Measurements from ENCODE around the gene CARMIL3.
A peak's percentile ranks its signal among the peaks of the same experiment; 100 is the strongest.

Gene CARMIL3

GRCh38 chr14:24060984-24061913, 9.4 kb downstream of the CARMIL3 start:
- DNase-seq (ENCODE audit: low spot score), result no peak

DNA sequence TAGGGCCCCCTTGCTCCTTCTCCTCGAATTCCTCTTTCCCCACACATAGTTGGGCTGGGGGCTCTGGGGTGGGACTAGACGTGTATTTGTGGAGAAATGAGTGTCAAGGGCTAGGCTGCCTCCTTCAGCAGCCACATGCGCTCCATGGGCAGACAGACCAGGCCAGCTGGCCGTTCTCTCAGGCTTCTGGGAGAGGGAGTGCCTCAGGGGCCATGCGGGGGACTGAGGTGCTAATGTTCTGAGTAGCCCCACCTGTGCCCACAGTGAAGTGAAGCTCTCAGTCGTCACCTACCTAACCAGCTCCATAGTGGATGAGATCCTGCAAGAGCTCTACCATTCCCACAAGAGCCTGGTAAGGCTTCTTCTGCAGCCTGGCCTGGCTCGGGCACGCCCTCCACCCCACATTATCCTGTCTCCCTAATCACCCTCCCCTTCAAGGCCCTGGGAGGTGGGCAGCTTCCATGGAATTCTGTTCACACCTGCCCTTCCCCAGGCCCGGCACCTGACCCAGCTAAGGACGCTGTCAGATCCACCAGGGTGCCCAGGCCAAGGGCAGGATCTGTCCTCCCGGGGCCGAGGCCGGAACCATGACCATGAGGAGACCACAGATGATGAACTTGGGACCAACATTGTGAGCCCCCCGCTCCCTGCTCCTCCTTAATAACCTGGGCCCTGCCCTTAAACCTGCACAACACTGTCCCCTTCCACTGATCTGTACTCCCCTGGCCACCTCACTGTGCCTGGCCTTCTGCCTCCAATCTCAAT, 10.6 kb downstream of the CARMIL3 start:
- no peak for DNase-seq (ENCODE audit: low spot score)

DNA sequence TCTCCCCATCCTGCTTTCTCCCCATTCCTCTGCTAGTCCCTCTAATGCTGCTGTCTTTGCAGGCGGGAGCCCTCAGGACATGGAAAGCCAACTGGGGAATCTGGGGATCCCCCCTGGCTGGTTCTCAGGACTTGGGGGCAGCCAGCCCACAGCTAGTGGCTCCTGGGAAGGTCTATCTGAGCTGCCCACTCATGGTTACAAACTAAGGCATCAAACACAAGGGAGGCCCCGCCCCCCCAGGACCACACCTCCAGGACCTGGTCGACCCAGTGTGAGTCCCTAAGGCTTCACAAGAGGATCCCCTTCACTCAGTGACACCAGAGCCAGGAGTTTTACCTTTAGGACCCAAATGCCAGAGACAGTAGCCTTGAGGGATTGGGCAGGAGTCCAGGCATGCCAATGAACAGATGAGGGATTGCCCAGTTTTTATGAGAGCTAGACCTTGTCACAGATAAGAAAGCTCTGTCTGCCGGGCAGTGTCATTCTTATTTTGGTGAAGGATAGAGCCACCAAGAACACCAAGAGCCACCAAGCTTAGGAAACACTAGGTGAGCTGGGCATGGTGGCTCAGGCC, 11.5 kb downstream of the CARMIL3 start:
- DNase-seq (ENCODE audit: low spot score), result no peak

- peak; percentile 34 for DNase-seq (ENCODE audit: low spot score)
These were observed 12.4 kb downstream of the CARMIL3 start for GRCh38 chr14:24064091-24064795.

DNA sequence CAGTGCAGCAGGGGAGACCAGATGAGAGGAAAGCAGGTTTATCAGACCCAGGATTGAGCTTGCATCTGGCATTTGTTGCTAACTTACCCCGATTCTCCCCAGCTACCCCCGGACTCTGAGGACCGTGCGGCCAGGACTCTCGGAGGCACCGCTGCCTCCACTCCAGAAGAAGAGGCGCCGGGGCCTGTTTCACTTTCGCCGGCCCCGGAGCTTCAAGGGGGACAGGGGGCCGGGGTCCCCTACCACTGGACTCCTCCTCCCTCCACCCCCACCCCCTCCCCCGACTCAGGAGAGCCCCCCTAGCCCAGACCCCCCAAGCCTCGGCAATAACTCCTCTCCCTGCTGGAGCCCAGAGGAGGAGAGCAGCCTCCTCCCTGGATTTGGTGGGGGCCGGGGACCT, 13.0 kb downstream of the CARMIL3 start:
- DNase-seq (ENCODE audit: low spot score), result no peak

DNA sequence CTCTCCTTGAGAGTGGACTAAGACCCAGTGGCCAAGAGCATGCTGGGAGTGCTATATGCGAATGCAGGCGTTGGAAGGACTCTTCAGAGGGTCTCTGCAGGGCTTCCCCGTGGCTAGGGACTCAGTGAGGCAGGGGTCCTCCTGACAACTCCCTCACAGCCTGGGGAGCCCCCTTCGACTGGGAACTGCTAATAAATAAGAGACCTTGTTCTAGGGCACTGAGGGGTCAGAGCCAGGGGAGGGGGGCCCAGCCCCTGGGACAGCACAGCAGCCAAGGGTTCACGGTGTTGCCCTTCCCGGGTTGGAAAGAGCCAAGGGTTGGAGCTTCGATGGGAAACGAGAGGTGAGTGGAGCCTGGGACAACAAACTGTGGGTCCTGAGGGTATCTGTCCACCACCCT, 13.6 kb downstream of the CARMIL3 start:
- no peak for DNase-seq (ENCODE audit: low spot score)

- no peak for DNase-seq (ENCODE audit: low spot score)
These were observed 14.8 kb downstream of the CARMIL3 start for GRCh38 chr14:24066496-24067132.

DNA sequence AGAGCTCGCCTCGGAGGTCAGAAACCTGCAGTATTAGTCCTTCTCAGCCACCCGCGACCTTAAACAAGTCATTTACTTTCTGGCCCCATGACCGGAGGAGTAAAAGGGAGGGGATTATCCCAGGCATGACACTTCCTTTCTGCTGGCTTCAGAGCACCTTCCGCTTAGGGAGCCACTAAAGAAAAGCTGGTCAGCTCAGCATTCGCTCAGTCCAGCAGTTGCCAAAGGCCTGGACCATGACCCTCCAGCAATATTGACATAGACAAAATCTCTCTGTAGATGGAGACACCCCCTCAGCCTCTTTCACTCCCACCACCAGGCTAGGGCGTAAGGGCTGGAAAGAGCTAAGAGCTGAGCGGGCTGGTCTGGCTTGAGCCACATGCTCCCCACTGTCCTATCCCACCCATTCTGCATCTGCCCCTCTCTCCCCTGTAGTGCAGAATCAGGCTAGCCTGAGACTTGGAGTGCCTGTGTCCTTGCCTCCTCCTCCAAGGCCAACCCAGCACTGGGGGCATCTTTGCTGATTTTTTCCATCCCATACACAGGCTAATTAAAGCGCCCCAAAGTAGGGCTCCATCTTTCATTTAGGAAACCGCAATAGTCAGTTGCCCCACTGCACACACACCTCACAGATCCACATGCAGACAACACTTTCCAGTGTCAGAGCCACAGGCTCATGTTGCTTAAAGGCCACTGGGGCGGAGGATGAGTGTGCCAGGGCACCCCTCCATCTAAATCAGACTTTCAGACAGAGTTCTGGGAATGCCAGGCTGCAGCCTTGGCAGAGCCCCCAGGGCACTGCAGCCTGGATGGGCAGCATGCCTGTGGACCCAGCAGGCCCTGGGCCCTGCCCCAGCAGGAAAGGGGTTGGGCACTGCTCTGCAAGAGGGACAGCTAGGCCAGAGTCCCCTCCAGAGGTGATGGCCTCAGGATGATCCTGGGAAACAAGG, 15.6 kb downstream of the CARMIL3 start:
- no peak for DNase-seq (ENCODE audit: low spot score)

- no peak for DNase-seq (ENCODE audit: low spot score)
These were observed 17.1 kb downstream of the CARMIL3 start for GRCh38 chr14:24068711-24069410.

DNA sequence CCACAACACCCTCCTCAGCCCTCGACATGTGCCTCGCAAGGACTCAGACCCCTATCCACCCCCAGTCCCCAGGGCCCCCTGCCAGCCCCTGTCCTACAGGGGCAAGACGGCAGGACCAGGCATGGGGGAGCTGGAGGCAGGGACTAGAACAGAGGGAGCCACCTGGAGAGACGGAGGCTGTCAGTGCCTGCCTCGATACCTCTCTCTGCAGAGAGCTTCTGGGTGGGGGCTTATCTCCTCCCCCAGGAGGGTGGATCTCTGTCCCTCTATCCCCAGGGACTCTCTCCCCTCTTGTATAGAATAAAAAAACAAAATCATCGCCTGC, 17.6 kb downstream of the CARMIL3 start:
- DNase-seq (ENCODE audit: low spot score), result no peak

DNA sequence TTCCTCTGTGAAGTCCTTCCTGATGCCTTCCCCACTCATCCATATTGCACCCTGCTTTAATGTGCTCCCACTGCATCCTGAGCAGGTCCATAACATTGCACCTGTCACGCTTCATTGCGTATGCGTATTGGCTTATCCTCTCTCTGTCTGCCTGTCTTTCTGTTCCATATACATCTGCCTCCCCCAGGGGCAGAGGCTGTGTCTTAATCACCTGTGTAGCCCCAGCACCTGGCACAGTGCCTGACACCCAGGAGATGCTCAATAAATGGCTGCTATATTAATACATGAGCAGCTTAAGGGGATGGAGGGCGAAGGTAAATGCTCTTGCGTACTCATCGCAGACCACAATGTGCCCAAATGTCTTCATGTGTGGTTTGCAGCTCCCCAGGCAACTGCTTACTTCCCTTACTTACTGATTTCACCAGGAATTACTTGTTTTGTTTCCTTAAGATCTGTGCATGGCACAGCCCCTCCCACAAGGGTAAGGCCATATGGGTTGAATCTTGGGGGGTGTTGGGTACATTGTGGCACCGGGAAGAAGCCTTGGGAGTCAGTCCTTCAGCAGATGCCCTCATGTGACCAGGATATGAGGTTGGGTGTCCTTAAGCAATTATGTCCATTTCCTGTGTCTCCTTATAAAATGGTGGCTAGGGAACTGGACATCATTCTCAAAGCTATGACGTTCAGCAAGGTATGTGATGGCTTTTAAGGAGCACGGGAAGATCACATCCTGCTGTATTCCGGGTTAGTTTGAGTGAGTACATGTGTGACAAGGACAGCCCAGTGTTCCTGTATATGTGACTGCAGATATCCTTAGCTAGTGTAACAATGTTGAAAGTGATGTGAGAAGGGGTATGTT, 18.7 kb downstream of the CARMIL3 start:
- no peak for DNase-seq (ENCODE audit: low spot score)

- no peak for DNase-seq (ENCODE audit: low spot score)
These were observed 19.4 kb downstream of the CARMIL3 start, which contains the start of gene CPNE6 for GRCh38 chr14:24071144-24071697. Gene CPNE6, plus strand, starts transcription at chr14:24071562. Its CDS starts 1,375 bp downstream, at chr14:24072937.

DNA sequence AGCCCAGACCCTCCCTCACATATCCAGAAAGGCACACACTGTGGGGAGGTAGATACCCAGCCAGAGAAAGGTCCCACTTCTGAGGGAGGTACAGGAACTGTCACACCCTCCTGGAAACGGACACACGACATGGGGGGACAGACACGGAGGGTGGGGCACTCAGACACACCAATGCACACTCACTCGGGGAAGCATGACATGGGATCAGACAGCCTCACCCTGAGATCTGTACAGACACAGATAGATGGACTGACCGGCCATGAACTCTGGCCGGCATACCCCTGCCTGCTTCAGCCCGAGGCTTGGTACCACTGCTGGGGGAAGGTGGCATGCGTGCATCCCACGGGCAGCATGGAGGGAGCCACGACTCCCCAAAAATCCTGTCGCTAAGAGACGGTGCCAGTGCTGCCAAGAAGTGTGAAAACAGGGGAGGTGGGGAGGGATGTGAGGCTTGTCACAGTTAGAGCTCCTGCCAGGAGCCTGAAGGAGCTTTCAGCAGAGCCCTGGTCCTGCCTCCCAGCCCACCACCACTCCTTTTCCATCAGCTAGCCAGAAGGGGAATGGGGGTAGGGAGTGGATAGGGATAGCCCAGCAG, 20.1 kb downstream of the CARMIL3 start:
- DNase-seq (ENCODE audit: low spot score), result no peak

DNA sequence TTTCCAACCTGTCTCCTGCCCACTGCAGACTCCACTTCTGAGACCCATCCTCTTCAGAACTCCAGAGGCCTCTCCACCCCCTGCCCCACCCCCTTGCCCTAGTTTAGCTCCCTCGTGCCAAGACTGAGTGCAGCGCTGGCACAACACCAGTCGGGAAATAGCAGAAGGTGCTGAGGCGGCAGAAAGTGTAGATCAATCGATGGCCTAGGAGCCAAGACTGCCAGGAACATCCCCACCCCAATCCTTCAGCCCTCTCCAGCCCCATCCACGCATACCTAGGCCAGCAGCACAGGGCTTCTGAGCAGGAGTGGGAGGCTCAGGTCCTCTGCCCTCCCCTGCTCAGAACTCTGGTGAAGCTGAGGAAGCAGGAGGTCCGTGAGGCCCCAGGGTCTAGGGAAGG, 20.6 kb downstream of the CARMIL3 start:
- no peak for DNase-seq (ENCODE audit: low spot score)

DNA sequence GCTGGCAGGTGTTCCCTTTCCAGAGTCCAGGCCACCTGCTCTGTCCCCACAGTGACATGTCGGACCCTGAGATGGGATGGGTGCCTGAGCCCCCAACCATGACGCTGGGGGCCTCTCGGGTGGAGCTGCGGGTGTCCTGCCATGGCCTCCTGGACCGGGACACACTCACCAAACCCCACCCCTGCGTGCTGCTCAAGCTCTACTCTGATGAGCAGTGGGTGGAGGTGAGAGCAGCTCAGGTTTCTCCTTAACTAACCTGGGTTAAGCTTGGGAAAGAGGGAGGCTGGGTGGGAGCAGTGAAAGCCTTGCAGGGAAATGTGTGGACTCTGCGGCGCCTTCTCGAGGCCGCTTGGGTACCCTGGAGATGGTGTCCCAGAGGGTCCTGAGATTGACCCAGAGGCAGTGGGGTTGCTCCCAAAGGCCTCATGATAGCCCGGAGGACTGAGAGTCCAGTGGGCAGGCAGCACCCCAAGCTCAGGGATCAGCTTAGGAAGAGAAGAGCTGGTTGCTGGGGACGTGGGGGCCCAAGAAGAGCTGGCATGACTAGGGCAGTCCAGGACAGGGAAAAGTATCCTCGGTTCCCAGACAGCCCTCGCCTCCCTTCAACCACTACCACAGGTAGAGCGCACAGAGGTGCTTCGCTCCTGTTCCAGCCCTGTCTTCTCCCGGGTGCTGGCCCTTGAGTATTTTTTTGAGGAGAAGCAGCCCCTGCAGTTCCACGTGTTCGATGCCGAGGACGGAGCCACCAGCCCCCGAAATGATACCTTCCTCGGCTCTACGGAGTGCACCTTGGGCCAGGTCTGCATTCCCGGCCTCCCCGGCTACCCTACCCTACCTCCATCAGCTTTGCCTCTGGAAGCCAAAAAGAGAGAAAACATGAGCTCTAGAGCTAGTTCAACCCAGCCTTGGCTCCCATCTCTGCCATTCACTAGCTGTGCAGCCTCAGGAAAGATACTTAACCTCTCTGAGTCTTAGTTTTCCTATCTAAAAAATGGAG, 21.4 kb downstream of the CARMIL3 start:
- DNase-seq (ENCODE audit: low spot score), result no peak
